T-helper 22 cell (primary cell): Measurements from ENCODE around the gene COL10A1.

Source experiments
- DNase-seq: peaks from one replicate; pipeline ENCODE4 v3.0.0-alpha.2; 2020; ENCODE audit warnings: low read depth

Gene COL10A1

GRCh38 chr6:116126032-116126431 lies at the start of gene COL10A1:
Gene COL10A1, minus strand, starts transcription at chr6:116126132. Its CDS starts 640 bp downstream, at chr6:116125492.
- no peak for DNase-seq

DNA sequence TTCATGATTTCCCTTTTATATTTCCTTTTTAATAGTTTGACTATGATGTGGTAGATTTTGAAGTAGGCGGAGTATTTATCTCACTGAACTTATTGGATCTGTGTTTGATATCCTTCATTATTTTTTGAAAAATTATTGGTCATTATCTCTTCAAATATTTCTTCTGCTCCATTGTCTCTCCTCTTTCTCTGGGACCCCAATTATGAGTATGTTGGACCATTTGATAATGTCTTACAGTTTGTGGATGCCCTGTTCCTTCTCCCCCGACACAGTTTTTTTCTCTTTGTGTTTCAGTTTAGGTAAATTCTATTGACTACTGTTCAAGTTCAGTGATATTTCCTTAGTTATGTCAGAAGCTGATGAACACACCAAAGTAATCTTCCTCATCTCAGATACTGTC lies 49.4 kb upstream of the COL10A1 start:
- DNase-seq, result no peak

- no peak for DNase-seq
These were observed 48.0 kb upstream of the COL10A1 start for GRCh38 chr6:116173928-116174327.

GRCh38 chr6:116170358-116171057 lies 44.6 kb upstream of the COL10A1 start:
- DNase-seq, result no peak

- DNase-seq, result no peak
These were observed 43.9 kb upstream of the COL10A1 start for GRCh38 chr6:116169880-116170279.

DNA sequence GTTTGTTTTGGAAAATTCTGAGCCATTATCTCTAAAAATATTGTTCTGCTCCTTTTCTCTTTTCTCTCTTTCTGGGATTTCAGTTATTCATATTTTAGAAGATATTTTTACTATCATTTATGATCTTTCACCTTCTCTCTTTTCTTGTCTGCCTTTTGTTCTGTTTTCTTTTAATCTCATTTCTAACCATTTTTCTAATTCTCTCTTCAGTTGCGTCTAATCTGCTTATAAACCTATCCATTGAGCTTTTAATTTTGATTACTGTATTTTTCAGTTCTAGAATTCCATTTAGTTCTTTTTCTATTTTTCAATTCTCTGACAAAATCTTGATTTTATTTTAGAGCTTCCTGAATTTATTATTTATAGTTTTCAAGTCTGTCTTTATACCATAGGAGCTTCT lies 42.2 kb upstream of the COL10A1 start:
- no peak for DNase-seq

DNA sequence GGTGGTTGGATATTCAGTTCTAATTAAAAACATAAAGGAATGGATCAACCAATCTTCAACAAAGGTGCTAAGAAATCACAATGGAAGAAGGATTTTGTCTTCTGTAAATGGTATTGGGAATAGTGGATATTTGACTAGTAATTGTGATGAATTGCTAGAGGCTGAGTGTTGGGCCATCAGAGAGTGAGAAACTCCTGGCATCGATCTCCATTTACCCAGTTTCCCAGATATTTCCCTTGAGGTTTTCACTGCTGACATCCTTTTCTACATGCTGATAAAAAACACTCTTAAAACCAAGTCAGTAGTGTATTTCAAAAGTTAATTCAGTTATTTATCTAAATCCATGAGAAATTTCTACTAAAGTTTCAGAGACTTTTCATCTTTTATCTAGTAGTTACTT lies 40.4 kb upstream of the COL10A1 start:
- no peak for DNase-seq

- DNase-seq, result no peak
These were observed 39.7 kb upstream of the COL10A1 start for GRCh38 chr6:116165596-116165995.

GRCh38 chr6:116159782-116160524 lies 34.0 kb upstream of the COL10A1 start:
- DNase-seq, result no peak

- no peak for DNase-seq
These were observed 32.7 kb upstream of the COL10A1 start for GRCh38 chr6:116158641-116159040.

DNA sequence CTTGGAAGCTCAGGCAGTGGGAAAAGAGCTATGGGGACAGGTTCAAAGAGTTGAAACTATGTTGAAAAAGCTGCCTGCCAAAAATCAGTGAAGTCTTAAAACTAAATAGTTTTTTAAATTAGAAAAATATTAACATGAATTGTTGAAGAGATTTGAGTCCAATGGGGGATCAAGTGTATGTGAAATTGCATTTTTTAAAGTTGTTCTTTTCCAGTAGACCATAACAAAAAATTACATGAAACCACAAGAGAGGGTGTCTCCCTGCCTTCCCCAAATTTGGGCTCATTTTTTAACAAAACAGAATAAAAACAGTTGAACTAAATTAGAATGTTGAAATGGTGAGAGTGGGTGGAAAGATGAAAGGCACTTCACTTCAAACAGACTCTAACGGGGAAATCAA lies 31.5 kb upstream of the COL10A1 start:
- no peak for DNase-seq

DNA sequence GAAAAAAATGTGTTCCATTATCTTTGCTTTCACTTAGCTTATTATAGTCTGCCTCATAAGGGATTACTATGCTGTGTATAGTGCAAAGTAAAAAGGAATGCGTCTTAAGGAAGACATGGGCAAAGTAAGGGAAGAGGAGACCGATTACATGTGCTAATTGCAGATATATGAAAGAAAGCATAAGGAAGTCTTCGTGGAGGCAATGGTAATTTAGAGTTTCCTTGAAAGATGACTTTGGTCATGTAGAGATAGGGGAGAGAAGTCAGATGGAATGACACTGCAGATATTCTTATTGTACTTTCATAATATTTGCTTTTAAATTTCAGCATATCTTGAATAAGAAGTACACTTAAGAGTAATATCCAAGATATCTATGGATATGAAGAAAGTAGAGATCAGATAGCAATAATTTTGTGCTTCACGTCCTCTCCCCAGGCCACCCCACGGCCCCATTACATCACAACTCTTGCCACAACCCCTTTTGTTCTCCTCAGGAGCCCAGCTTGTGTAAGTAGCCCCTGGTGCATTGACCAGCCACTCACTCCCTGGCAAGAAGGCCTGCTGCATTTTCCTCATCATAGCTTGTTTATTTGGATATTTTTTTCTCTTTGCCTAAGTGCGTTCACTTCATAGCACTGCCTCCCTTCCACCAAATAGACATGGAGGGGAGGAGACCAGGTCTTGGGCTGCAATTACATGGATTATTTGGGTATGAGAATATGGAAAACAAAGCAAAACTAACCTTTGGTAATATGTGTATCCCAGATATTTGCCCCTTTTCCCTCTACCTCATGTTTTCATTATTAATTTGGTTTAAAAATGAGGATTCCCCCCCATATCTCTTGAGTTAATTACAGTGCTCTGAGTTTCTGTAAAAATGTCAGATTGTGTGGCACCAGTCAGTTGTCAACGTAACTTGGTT lies 30.7 kb upstream of the COL10A1 start:
- no peak for DNase-seq

DNA sequence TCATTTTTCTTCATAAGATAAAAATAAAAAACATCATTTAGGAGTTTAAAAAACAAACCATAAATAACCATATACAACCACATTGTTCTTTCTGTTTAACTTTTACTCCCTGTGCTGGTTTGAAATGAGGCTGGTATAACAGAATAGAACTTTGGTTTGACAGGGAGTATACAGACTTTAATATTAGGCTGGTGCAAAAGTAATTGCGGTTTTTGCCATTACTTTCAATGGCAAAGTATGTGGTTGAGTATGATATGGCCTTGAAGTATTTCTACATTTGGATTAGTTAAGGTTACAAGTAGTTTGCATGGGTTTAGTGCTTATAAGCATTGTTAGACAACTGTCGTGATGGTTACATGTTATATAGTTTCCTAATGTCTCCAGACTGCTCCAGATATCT lies 29.0 kb upstream of the COL10A1 start:
- no peak for DNase-seq

GRCh38 chr6:116152620-116153019 lies 26.7 kb upstream of the COL10A1 start:
- no peak for DNase-seq

DNA sequence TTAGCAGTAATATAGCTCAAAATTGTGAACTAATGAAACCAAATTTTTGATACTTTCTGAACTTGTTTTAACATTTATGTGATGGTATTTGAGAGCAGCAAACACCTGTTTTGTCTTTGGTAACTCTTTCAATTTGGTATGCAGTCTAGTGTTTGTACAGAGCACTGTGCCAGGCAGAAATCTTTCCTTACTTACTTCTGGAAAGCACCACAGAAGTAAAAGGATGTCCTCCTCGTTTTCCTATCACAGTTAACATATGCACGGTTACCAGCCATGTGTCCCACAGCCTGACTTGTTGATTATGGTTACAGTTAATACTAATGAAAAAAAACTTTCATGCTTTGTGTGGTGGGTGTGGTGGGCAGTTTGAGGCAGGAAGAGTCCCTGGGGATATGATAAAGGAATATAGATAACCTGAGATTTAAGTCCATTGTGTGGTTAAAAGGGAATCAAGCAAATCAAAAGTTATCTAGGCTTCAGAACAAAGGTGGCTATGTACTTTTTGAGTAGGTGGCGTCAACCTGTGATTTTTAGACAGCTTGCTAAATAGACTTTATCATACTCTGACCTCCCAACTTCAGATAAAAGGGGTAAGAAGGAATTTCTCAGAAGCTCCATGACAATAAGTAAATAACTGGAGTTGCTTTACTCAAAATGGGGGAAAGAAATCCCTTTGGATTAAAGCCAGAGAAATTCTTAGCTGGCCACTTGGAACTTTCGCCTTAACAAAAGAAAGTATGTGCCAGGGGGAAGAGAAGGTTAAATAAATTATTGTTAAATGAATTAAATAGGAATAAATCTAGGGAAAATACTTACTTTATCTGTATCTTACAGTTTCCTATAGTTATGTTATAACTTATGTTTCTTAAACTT lies 20.1 kb upstream of the COL10A1 start:
- DNase-seq, result no peak

- DNase-seq, result no peak
These were observed 18.7 kb upstream of the COL10A1 start for GRCh38 chr6:116144605-116145004.

DNA sequence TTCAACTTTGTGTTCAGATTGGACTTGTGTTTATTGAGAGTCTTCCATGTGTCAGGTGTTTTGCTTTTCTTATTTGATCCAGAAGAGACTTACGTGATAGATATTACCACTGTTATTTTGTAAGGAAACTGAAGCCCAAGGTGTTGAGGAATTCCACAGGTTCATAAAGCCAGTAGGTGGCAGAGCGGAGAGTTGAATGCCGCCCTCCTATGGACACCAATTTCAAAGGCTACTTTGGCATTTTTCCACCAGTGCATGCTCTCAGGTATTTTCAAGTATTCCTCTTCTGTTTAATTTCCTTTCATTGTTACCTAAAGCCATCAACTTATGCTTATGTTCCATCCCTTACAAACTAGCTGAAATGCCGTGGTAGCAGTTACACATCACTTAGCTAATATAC lies 14.0 kb upstream of the COL10A1 start:
- no peak for DNase-seq

GRCh38 chr6:116136933-116137340 lies 11.0 kb upstream of the COL10A1 start:
- DNase-seq, result no peak

DNA sequence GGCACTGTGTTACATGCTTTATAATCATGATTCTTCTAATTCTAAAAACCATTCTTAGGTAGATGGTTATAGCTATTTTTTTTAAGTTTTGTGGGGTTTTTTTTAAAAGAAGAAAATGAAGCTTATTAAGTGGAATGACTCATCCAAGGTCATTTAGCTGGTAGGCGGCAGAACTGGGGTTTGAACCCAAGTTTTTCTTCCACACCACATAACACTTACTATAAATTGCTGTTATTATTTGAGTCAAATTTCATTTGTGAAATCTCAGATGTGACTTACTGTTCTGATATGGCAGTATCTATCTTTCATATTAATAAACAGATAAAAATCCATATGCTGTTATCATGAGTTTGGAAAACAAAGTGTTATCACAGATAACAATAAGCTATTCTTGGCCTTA lies 10.4 kb upstream of the COL10A1 start:
- DNase-seq, result no peak

GRCh38 chr6:116133453-116133852 lies 7.5 kb upstream of the COL10A1 start:
- no peak for DNase-seq

- DNase-seq, result no peak
These were observed 2.0 kb upstream of the COL10A1 start for GRCh38 chr6:116127771-116128493.
